Measurements from ENCODE around the gene MBOAT7. TPM values are rescaled to one million over a fixed set of nuclear protein-coding genes. Genes with fewer than 3 reads are reported as not detected.
A peak's percentile ranks its signal among the peaks of the same experiment; 100 is the strongest.

MBOAT7 gene
- polyA plus RNA-seq, 12 donors, result 17.0 to 85.5 (median 27.2) TPM; not detected in 1

GRCh38 chr19:54142166-54142780, 47.1 kb downstream of the MBOAT7 start:
- no peak for DNase-seq

- DNase-seq, result no peak
These were observed 48.0 kb downstream of the MBOAT7 start for GRCh38 chr19:54141356-54141755.

- DNase-seq, result no peak
These were observed 50.7 kb downstream of the MBOAT7 start for GRCh38 chr19:54138489-54139256.

- no peak for DNase-seq
These were observed 51.5 kb downstream of the MBOAT7 start, which contains the start of gene CNOT3 for GRCh38 chr19:54137699-54138488. Gene CNOT3, plus strand, starts transcription at chr19:54137762. Its CDS starts 5,217 bp downstream, at chr19:54142979.

DNA sequence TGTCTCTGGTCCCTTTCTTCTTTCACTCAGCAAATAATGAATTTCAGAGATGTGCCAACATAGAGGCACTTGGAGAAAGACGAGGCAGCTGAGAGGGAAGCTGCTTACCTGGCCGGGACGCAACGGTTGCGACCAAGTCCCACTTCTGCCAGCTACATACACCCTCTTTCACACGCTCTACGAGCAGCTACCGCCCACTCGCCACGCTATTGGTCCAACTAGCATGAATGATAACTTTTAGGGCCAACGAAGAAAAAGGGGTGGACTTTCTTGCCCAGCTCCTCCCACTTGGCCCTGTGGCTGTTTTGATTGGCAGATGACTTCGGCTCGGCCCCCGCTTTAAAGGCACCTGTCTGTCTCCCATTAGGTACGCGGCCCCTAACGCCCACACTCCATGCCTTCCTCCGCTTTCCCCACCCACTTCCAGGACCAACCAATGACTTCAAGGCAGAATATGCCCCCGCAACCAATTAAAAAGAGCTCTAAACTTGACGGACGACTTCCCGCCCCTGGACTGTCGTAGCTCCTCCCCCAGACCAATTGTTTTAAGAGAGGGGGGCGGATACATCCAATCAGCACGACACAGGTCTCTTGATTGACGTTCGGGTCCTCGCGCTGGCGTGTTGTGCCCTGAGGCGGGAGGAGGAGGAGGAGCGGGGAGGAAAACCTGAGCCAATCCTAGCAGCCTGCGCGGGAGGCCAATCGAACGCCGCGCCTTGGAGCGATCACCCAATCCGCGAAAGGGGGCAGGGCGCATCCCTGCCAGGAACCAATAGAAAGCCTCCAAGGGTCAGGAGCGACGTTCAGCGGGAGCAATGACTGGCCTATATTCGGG, 52.3 kb downstream of the MBOAT7 start:
- peak; percentile 100 for DNase-seq

DNA sequence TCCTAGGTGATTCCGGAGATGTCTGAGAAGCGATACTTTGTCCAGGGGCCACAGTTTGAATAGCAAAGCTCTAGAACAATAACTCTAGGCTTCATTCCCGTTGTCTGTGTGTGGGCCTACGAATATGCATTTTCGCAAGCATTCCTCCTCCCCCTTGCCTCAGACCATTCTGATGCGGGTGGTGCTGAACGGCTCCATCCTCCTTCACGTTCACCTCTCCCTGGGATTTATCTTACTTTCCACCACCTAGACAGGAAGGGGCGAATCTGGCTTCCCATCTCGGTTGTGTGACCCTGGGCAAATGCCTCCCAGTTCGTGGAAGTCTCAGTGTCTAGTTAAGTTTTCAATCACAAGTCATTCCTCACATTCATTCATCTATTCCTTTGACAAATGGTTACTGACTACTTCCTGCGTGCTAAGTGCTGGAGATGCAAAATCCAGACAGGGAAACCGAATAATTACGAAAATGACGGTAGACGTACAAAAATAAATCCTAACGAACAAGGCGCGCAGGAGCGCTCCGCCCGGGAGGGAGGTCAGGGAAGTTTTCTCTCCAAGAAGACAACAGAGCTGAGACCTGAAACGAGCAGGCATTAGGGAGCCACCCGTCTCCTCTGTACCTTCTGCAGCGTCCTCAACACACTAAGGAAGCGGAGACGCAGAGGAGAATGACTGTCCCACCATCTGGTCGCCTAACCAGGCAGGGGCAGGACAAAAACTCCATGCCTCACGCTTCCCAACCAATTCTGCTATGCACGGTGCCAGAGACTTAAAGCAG, 53.1 kb downstream of the MBOAT7 start:
- DNase-seq, result no peak

DNA sequence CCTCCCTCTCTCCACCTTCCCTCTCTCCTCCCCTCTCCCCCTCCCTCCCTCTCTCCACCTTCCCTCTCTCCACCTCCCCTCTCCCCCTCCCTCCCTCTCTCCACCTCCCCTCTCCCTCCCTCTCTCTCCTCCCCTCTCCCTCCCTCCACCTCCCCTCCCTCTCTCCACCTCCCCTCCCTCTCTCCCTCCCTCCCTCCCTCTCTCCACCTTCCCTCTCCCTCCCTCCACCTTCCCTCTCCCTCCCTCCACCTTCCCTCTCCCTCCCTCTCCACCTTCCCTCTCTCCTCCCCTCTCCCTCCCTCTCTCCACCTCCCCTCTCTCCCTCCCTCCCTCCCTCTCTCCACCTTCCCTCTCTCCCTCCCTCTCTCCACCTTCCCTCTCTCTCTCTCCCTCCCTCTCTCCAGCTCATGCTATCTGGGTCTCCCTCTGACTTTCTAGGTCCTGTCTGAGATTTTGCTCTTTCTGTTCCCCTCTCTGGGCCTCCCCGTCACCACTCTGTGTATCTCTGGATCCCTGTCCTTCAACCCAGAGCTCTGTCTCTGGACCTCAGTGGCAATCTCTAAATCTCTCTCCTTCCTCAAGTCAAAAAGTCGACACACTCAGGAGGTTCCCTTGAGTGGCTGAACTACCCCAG, 55.3 kb downstream of the MBOAT7 start:
- no peak for DNase-seq

DNA sequence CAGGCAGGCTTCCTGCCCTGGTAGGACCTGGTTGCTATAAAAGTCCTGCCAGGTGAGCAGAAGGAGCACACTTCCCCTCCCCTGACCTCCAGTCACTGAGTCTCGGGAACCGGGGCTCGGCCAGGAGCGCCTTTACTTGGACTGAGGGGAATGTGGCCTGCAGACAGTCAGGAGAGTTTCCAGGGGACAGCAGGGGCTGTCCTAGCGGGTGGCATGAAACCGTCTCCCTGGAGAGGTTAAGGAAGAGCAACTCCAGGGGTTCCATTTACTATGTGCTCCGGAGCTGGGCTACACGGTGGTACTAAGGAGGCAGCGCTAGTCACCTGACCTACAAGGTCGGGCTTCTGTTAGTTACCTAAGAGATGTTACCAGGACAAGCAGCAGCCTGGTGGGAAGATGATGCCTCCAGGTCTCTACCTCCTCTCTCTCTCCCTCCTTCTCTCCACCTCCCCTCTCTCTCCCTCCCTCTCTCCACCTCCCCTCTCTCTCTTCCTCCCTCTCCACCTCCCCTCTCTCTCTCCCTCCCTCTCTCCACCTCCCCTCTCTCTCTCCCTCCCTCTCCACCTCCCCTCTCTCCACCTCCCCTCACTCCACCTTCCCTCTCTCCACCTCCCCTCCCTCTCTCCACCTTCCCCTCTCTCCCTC, 55.9 kb downstream of the MBOAT7 start:
- peak; percentile 45 for DNase-seq

GRCh38 chr19:54129617-54129996, 59.8 kb downstream of the MBOAT7 start:
- no peak for DNase-seq

DNA sequence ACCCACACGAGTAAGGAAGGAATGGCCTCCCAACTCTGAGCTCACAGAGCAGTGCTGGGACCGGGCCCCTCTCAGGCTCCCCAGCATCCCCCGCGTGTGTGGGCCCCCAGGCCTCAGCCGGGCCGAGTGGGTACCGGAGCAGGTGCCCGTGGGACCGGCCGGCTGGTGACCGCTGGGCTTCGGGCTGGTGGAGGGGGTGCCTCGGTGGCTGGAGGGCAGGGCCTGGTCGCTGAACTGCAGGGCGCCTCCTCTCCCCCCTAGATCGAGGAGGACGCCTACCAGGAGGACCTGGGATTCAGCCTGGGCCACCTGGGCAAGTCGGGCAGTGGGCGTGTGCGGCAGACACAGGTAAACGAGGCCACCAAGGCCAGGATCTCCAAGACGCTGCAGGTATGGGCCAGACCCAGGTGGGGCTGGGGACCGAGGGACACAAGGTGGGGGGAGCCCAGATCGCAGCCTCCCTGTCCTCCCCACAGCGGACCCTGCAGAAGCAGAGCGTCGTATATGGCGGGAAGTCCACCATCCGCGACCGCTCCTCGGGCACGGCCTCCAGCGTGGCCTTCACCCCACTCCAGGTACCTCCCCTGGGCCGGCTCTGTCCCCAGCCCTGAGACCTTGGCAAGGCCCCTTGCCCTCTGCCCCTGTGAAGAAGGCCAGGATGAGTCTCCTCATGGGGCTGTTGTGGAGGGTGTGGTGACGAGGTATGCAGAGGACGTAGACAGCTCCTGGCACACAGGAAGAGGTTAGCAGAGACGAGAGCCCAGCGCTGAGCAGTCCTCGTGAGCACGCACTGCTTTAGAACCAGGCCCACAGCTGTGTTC, 60.4 kb downstream of the MBOAT7 start:
- no peak for DNase-seq

DNA sequence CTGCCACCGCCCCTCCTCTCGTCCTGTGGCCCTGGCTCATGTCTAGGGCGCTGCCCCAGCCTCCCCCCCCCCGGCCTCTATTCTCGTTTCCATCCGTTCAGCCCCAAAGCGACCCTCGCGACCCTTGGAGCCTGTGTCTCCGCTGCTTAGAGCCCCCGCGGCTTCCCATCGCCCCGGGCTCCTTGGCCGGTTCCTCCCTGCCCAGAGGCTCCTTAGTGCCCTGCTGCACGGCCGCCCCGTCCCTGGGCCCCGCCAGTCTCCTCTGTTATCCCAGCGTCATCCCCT, 61.0 kb downstream of the MBOAT7 start:
- no peak for DNase-seq

DNA sequence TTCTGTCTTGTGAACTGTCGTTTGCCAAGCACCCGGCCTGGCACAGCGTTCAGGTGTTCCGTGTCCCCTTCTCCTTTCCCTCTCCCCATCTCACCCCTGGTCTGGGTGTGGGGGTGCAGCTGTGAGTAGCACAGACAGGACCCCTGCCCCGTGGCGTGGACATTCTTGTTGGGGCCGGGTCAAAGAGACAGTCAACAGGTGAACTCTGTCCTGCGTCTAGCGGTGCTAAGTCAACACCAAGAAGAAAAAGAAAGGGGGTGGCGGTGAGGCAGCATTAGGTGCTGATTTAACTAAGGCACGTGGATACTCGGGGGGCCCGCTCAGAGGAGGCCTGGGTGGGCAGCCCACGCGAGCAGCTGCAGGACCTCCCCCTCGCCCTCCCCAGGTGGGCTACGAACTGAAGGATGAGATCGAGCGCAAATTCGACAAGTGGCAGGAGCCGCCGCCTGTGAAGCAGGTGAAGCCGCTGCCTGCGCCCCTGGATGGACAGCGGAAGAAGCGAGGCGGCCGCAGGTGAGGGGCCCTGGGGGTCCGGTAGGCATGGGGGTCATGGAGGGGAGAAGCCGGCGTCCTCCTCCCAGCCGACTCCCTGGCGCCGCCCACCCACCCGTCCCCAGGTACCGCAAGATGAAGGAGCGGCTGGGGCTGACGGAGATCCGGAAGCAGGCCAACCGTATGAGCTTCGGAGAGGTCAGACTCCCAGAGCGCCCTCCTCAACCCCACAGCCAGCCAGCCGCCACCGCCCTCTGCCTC, 61.5 kb downstream of the MBOAT7 start:
- no peak for DNase-seq

DNA sequence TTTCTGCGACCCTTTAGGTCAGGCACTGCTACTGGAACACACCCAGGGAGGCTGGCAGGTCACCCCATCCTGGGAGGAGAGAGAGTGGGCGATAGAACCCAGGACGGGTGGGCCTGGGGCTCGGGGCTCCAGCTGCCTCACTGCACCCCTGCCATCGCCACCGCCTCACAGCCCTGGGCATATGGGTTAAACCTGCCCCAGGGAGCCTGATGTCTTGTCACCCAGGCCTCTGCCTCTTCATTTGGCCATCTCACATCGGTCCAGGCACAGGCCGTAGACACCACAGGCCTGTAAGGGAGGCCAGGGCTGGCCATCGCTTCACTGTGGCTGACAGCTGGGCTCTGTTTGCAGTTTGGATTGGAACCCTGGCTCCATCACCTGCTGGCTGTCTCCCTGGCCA, 63.7 kb downstream of the MBOAT7 start:
- DNase-seq, result no peak

DNA sequence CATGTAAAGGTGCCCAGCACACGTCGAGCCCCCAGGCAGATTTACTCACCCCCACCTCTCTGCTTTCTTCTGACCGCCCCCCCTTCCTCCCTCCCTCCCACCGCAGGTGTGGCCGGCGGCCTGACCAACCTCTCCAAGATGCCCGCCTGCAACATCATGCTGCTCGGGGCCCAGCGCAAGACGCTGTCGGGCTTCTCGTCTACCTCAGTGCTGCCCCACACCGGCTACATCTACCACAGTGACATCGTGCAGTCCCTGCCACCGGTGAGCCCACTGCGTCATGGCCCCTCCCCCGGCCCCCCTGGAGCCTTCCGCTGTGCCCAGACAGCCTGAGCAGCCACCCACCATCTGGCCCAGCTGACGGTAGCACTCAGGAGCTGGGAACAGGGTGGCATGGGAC, 65.0 kb downstream of the MBOAT7 start:
- DNase-seq, result no peak

DNA sequence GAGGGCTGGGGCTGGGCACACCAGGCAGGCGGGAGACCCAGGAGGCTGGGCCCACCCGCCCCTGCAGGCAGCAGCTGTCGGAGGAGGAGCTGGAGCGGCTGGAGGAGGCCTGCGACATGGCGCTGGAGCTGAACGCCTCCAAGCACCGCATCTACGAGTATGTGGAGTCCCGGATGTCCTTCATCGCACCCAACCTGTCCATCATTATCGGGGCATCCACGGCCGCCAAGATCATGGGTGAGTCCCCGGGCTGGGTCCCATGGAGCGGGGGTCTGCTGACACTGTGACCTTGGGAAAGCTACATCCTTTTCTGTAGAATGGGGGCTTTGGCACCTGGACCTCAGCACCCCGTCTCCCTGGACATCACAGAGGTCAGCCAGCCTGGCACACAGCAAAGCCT, 65.7 kb downstream of the MBOAT7 start:
- DNase-seq, result no peak

Data from muscle of arm (tissue), 12 donors.